Measurements from ENCODE around the gene LIG3. TPM values are rescaled to one million over a fixed set of nuclear protein-coding genes. Genes with fewer than 3 reads are reported as not detected.

Gene LIG3
- total RNA-seq, 1 donor from 2014 or later, result 24.5 TPM

- Histone ChIP-seq H3K36me3 (peaks cover 34 to 68% of the 10 kb centered on the region in 2 donors), H3K27me3 (no peaks in the 10 kb centered on the region), H3K4me3 (no peak overlapping the region), H3K27ac (no peak overlapping the region), H3K9me3 (no peaks in the 10 kb centered on the region), H3K4me1 (no peaks in the 10 kb centered on the region)
- TF ChIP-seq CTCF (IDR thresholded peaks at IDR 0.05), result no peak
- intact Hi-C loops (cut with DNase I), result no loop called here
- no peak for DNase-seq (ENCODE audit: low spot score in 2 of 2)
Observed at GRCh38 chr17:35006961-35007360, 26.6 kb downstream of the LIG3 start.

GRCh38 chr17:35010093-35010492 lies 29.8 kb downstream of the LIG3 start:
- intact Hi-C loops (cut with DNase I), result no loop called here
- Histone ChIP-seq H3K27ac (no peak overlapping the region), H3K9me3 (no peaks in the 10 kb centered on the region), H3K4me1 (no peaks in the 10 kb centered on the region), H3K27me3 (no peaks in the 10 kb centered on the region), H3K36me3 (peaks cover 30 to 59% of the 10 kb centered on the region in 2 donors), H3K4me3 (no peak overlapping the region)
- no peak for DNase-seq (ENCODE audit: low spot score in 2 of 2)
- TF ChIP-seq CTCF (IDR thresholded peaks at IDR 0.05), result no peak

GRCh38 chr17:35011671-35012216 lies 31.4 kb downstream of the LIG3 start:
- no peak for TF ChIP-seq CTCF (IDR thresholded peaks at IDR 0.05)
- no peaks in the 10 kb centered on the region for H3K9me3 ChIP-seq
- DNase-seq (ENCODE audit: low spot score in 2 of 2), result no peak
- no peak overlapping the region for H3K4me3 ChIP-seq
- no peak overlapping the region for H3K27ac ChIP-seq
- H3K36me3 ChIP-seq, result peaks cover 43 to 75% of the 10 kb centered on the region in 2 donors
- no peaks in the 10 kb centered on the region for H3K27me3 ChIP-seq
- intact Hi-C loops (cut with DNase I), result no loop called here
- no peaks in the 10 kb centered on the region for H3K4me1 ChIP-seq

- Histone ChIP-seq H3K4me1 (peaks cover under 1 to 2% of the 10 kb centered on the region in 2 donors), H3K9me3 (no peaks in the 10 kb centered on the region), H3K27me3 (no peaks in the 10 kb centered on the region), H3K27ac (no peak overlapping the region), H3K4me3 (no peak overlapping the region), H3K36me3 (peaks cover 35 to 47% of the 10 kb centered on the region in 2 donors)
- no peak for TF ChIP-seq CTCF (IDR thresholded peaks at IDR 0.05)
- intact Hi-C loops (cut with DNase I), result no loop called here
- DNase-seq (ENCODE audit: low spot score in 2 of 2), result no peak
Observed at GRCh38 chr17:35016369-35016768, 36.1 kb downstream of the LIG3 start.

GRCh38 chr17:35017021-35017420 lies 36.7 kb downstream of the LIG3 start:
- TF ChIP-seq CTCF (IDR thresholded peaks at IDR 0.05), result no peak
- Histone ChIP-seq H3K4me3 (no peak overlapping the region), H3K36me3 (peaks cover 31 to 41% of the 10 kb centered on the region in 2 donors), H3K27me3 (no peaks in the 10 kb centered on the region), H3K9me3 (no peaks in the 10 kb centered on the region), H3K4me1 (peaks cover 5 to 9% of the 10 kb centered on the region in 2 donors), H3K27ac (no peak overlapping the region)
- no peak for DNase-seq (ENCODE audit: low spot score in 2 of 2)
- intact Hi-C loops (cut with DNase I), result no loop called here

DNA sequence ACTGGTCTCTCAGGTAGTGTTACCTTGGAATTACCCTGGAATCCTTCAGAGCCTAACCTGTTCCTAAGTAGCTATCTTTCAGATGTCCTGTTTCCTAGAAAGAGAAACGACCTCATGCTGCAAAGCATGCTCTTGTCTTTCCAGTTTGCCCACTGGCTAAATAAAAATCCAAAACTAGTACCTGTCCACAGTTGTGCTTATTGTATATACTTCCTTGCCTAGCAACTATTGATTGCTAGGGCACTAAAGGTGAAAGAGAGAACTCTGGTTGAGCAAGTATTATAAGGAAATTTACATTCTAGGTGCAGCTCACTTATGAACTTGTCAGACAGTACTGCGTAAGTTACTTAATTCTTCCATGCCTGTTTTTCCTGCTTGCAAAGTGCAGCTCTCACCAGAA lies 38.5 kb downstream of the LIG3 start:
- Histone ChIP-seq H3K9me3 (no peaks in the 10 kb centered on the region), H3K36me3 (peaks cover 31 to 33% of the 10 kb centered on the region in 2 donors), H3K4me3 (no peak overlapping the region), H3K27ac (no peak overlapping the region), H3K27me3 (no peaks in the 10 kb centered on the region), H3K4me1 (peaks cover 9 to 19% of the 10 kb centered on the region in 2 donors)
- DNase-seq (ENCODE audit: low spot score in 2 of 2), result no peak
- intact Hi-C loops (cut with DNase I), result no loop called here
- no peak for TF ChIP-seq CTCF (IDR thresholded peaks at IDR 0.05)
